Stimulated activated naive B cell treated with anti-CD40 and anti-IgM and Interleukin-4, amounts not matched to agents 10 μg/mL and 1 μg/mL and 100 μg/mL, for 72 hours (primary cell): ENCODE results near the gene TASL.

ENCODE experiments used
- ATAC-seq, 2 donors: fragments of 150-1000 bp; cut with Tn5 transposase; replicated peaks; 2 replicates each; pipeline ENCODE4 v1.10.0; 2021; ENCODE audit warnings: moderate library complexity in 1 of 2
- DNase-seq: peaks from one replicate; pipeline ENCODE4 v3.0.0; 2021
- H3K27ac Mint-ChIP-seq: one replicate; pipeline ENCODE4 v1.8.0; 2022; ENCODE audit warnings: mild to moderate bottlenecking, mixed read lengths
- H3K27me3 Mint-ChIP-seq, 2 donors: one replicate each; pipeline ENCODE4 v1.8.0; 2022; ENCODE audit warnings: mixed read lengths in 2 of 2
- H3K36me3 Mint-ChIP-seq, 2 donors: one replicate each; pipeline ENCODE4 v1.8.0; 2022; ENCODE audit warnings: mixed read lengths in 2 of 2, mild to moderate bottlenecking in 1 of 2
- H3K4me1 Mint-ChIP-seq, 2 donors: one replicate each; pipeline ENCODE4 v1.8.0; 2022; ENCODE audit warnings: mixed read lengths in 2 of 2, mild to moderate bottlenecking in 1 of 2
- H3K4me3 Mint-ChIP-seq, 2 donors: one replicate each; pipeline ENCODE4 v1.8.0; 2022; ENCODE audit warnings: mild to moderate bottlenecking in 2 of 2, mixed read lengths in 2 of 2, moderate library complexity in 1 of 2
- H3K9me3 Mint-ChIP-seq, 2 donors: one replicate each; pipeline ENCODE4 v1.8.0; 2022; ENCODE audit warnings: mixed read lengths in 2 of 2, mild to moderate bottlenecking in 1 of 2

Gene TASL

DNA sequence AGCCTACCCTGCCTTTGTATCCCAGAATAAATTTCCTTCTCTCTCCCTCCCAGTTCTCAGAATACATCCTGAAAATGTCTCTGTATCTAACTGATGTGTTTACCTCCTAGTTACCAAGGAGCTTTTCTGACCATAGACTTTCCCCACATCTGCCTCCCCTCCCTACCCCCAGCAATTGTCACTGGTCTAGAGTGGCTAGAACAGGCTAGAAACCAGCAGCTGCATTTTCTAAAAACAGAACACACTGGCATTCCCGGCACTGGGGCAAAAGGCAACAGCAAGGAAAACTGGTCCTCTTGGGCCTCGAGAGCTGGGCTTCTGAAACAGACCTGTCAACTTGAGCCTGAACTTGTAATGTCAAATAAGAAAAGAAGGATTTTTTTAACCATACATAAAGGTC is 16.4 kb downstream of the TASL start:
- no peak for ATAC-seq
- H3K36me3 Mint-ChIP-seq = peaks cover 44 to 56% of the 10 kb centered on the region in 2 donors
- no peaks in the 10 kb centered on the region for H3K27me3 Mint-ChIP-seq
- peaks cover 2 to 29% of the 10 kb centered on the region in 2 donors for H3K4me1 Mint-ChIP-seq
- no peak overlapping the region for H3K4me3 Mint-ChIP-seq
- H3K9me3 Mint-ChIP-seq = peaks cover 8 to 12% of the 10 kb centered on the region in 2 donors
- DNase-seq = no peak
- H3K27ac Mint-ChIP-seq = no peak overlapping the region

DNA sequence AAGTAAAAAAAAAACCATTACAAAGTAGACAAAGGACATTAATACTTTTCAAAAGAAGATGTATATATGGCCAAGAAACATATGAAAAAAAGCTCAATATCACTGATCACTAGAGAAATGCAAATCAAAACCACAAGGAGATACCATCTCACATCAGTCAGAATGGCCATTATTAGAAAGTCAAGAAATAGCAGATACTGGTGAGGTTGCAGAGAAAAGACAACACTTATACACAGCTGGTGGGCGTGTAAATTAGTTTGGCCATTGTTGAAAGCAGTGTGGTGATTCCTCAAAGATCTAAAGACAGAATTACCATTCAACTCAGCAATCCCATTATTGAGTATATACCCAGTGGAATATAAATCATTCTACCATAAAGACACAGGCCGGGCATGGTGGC is 39.3 kb downstream of the TASL start:
- Mint-ChIP-seq H3K4me3 (no peak overlapping the region), H3K4me1 (peaks cover 0 to 6% of the 10 kb centered on the region in 2 donors), H3K9me3 (peaks cover 0 to 2% of the 10 kb centered on the region in 2 donors), H3K27me3 (no peaks in the 10 kb centered on the region), H3K27ac (no peak overlapping the region), H3K36me3 (peaks cover 2 to 5% of the 10 kb centered on the region in 2 donors)
- no peak for ATAC-seq
- no peak for DNase-seq

DNA sequence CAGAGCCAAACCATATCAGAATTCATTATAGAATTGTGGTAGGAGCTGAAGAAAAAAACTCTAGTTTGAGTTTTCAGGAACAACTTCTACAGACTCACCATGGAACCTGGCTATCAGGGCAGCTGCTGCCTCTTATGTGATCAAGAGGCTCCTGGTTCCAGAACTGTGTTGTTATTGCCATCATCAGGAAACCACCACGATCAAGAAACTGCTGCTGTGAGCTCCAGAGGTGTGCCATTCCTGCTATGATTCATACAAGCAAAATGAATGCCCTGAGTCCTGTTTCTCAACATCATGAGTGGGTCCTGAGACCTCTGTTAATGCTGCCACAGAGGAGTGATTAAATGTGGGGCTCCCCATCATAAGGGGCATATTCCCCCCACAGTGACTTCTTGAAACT is 43.7 kb downstream of the TASL start:
- Mint-ChIP-seq H3K4me1 (peaks cover 0 to 6% of the 10 kb centered on the region in 2 donors), H3K27me3 (no peaks in the 10 kb centered on the region), H3K27ac (no peak overlapping the region), H3K4me3 (no peak overlapping the region), H3K36me3 (peaks cover 2 to 5% of the 10 kb centered on the region in 2 donors), H3K9me3 (peaks cover 0 to 3% of the 10 kb centered on the region in 2 donors)
- no peak for DNase-seq
- no peak for ATAC-seq

DNA sequence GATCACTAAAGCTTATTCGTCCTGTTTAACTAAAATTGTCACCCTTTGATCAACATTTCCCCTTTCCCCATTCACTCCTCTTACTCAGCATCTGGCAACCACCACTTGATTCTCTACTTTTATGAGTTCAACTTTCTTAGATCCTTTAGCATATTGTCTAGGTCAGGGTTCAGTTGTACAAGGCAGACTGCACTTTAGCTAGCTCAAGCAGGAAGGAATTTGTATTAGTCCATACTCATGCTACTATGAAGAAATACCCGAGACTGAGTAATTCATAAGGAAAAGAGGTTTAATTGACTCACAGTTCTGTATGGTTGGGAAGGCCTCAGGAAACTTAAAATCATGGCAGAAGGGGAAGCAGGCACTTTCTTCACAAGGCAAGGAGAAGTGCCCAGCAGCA is 44.3 kb downstream of the TASL start:
- Mint-ChIP-seq H3K4me1 (peaks cover 0 to 6% of the 10 kb centered on the region in 2 donors), H3K9me3 (peaks cover 0 to 3% of the 10 kb centered on the region in 2 donors), H3K27me3 (no peaks in the 10 kb centered on the region), H3K4me3 (no peak overlapping the region), H3K36me3 (peaks cover 2 to 5% of the 10 kb centered on the region in 2 donors), H3K27ac (no peak overlapping the region)
- ATAC-seq (no peak), DNase-seq (no peak)

DNA sequence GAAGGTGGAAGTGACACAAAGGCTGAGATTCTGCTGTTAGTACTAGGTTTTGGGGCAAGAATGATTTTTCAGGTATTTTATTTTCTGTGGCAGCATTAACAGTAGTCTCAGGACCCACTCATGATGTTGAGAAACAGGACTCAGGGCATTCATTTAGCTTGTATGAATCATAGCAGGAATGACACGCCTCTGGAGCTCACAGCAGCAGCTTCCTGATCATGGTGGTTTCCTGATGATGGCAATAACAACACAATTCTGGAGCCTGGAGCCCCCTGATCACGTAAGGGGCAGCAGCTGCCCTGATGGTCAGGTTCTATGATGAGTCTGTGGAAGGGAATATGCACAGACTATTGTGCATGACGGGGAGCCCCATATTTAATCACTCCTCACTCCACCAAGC is 47.0 kb downstream of the TASL start:
- Mint-ChIP-seq H3K4me1 (no peaks in the 10 kb centered on the region), H3K4me3 (no peak overlapping the region), H3K27ac (no peak overlapping the region), H3K9me3 (peaks cover 0 to 3% of the 10 kb centered on the region in 2 donors), H3K27me3 (no peaks in the 10 kb centered on the region), H3K36me3 (peaks cover 2 to 5% of the 10 kb centered on the region in 2 donors)
- ATAC-seq = no peak
- DNase-seq = no peak

DNA sequence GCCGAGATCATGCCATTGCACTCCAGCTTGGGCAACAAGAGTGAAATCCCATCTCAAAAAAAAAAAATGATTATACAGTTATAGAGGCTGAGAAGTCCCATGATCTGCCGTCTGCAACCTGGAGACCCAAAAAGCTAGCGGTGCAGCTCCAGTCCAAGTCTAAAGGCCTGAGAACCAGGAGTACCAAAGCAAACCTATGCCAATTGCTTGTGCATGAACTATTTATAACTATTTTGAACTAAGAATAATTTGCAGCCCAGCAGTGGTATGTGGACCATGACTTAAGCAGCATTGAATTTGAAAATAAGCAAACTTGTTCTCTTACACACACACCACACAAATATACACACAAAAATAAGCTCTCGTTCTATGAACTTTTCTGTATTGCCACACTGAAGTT is 51.8 kb downstream of the TASL start:
- H3K4me3 Mint-ChIP-seq = no peak overlapping the region
- H3K4me1 Mint-ChIP-seq = no peaks in the 10 kb centered on the region
- ATAC-seq = no peak
- no peak for DNase-seq
- no peaks in the 10 kb centered on the region for H3K27me3 Mint-ChIP-seq
- no peak overlapping the region for H3K27ac Mint-ChIP-seq
- no peaks in the 10 kb centered on the region for H3K36me3 Mint-ChIP-seq
- H3K9me3 Mint-ChIP-seq = no peaks in the 10 kb centered on the region

DNA sequence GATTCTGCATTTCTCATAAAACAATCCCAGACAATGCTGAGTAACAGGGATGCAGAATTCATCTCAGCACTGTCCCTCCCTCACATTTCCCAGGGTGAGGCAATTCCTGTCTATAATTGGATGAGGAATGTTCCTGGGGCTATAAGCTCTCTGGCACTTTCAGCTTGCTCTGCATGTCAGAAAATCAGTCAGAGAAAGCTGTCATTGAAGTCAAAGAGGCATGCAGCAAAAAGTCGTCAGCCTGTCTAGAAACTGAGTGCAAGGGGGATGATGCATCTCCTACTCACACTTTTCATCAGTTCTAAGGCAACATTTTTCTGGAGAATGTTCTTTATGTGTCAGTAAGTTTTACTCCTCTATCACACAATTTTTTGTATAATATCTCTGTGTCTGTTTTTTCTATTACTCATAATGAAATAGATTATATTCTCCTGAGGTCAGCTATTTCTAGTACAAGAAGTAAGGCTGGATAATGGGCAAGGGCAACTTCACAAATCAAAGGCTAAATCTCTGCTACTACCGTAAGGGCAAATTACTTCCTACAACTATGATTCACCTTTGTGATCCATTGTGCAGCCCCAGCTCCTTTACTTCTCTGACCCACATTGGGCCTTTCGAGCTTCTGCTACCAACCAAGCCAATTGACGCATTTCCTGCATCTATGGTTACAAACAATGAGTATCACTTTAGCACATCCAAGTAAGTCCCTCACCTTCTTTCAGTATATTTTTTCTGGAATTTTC is 56.0 kb downstream of the TASL start:
- Mint-ChIP-seq H3K27ac (no peak overlapping the region), H3K4me3 (no peak overlapping the region), H3K36me3 (no peaks in the 10 kb centered on the region), H3K27me3 (no peaks in the 10 kb centered on the region), H3K4me1 (no peaks in the 10 kb centered on the region), H3K9me3 (no peaks in the 10 kb centered on the region)
- no peak for DNase-seq
- no peak for ATAC-seq

DNA sequence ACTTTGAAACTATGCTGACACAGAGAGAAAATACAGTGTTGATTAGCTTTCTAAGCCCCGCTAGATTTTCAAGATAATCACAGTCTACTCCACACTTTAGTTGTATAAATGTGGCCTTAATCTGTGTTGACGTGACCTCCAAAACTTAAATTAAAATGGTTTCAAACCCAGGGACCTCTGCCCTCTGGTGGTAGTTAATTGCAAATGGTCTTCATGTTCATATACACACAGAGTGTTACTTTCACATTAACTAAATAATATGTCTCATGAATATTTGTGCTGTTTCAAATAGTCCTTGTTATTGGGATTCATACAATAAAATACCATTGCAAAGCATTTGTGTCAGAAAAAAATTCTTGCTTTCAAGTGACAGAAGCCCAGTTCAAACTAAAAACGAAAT is 64.3 kb downstream of the TASL start:
- H3K4me3 Mint-ChIP-seq = no peak overlapping the region
- H3K4me1 Mint-ChIP-seq = no peaks in the 10 kb centered on the region
- H3K36me3 Mint-ChIP-seq = peaks cover 0 to 2% of the 10 kb centered on the region in 2 donors
- H3K27me3 Mint-ChIP-seq = no peaks in the 10 kb centered on the region
- H3K27ac Mint-ChIP-seq = no peak overlapping the region
- no peaks in the 10 kb centered on the region for H3K9me3 Mint-ChIP-seq
- no peak for DNase-seq
- peak in 1 of 2 donors; percentile 31 for ATAC-seq
